Head of caudate nucleus (tissue), 42 donors: ENCODE results near the gene SRGAP1.
A peak's percentile ranks its signal among the peaks of the same experiment; 100 is the strongest.
"Not testable (repeated sequence)": the region's sequence is repeated elsewhere in the genome, so short reads cannot be mapped to it uniquely, and the experiment has no call there.

Source experiments
- DNase-seq, 42 donors: peaks; one replicate each; pipeline versions ENCODE4 v3.0.0 to v3.0.0-alpha.2; 2020 to 2021; ENCODE audit warnings: mixed read lengths in 7 of 42
- intact Hi-C: fragments of 100-400 bp; cut with DNase I; formaldehyde crosslinking; loops from one replicate; pipeline ENCODE4 v1.15.0; 2022

SRGAP1 gene

GRCh38 chr12:64181430-64182291 lies 337.2 kb downstream of the SRGAP1 start:
- intact Hi-C loops: loop anchor here (5.0 to 10.0 kb wide), 2 partner anchors 73 to 339 kb away; partner anchors contain the start of gene SRGAP1
- DNase-seq: peak in 40 of 42 donors; percentile 34 to 84 (median 66)

- DNase-seq: no peak
- intact Hi-C loops: loop anchor here (5.0 to 10.0 kb wide), 2 partner anchors 71 to 342 kb away; partner anchors contain the start of gene SRGAP1
Observed at GRCh38 chr12:64184216-64184615, 339.7 kb downstream of the SRGAP1 start.

- intact Hi-C loops: loop anchor here (10.0 kb wide), 1 partner anchor 68 kb away; no protein-coding TSS in a partner anchor
- DNase-seq: no peak
Observed at GRCh38 chr12:64186789-64187188, 342.3 kb downstream of the SRGAP1 start.

- no peak for DNase-seq
- intact Hi-C loops: loop anchor here (10.0 kb wide), 1 partner anchor 67 kb away; no protein-coding TSS in a partner anchor
Observed at GRCh38 chr12:64187370-64187769, 342.9 kb downstream of the SRGAP1 start.

- intact Hi-C loops: loop anchor here (10.0 kb wide), 1 partner anchor 67 kb away; no protein-coding TSS in a partner anchor
Observed at GRCh38 chr12:64187794-64188193, 343.3 kb downstream of the SRGAP1 start.

GRCh38 chr12:64189530-64189929 lies 345.0 kb downstream of the SRGAP1 start:
- no peak for DNase-seq
- intact Hi-C loops: loop anchor here (10.0 kb wide), 1 partner anchor 65 kb away; no protein-coding TSS in a partner anchor

More at GRCh38 chr12:64187794-64188193, 343.3 kb downstream of the SRGAP1 start:
- DNase-seq: no peak

GRCh38 chr12:64190140-64190539 lies 345.6 kb downstream of the SRGAP1 start:
- DNase-seq: no peak
- intact Hi-C loops: no loop called here

- DNase-seq: no peak
- intact Hi-C loops: no loop called here
Observed at GRCh38 chr12:64192644-64193444, 348.3 kb downstream of the SRGAP1 start.

- DNase-seq: no peak
Observed at GRCh38 chr12:64193931-64194330, 349.4 kb downstream of the SRGAP1 start.

GRCh38 chr12:64194333-64195149 lies 350.0 kb downstream of the SRGAP1 start:
- DNase-seq: no peak
- intact Hi-C loops: no loop called here

More at GRCh38 chr12:64193931-64194330, 349.4 kb downstream of the SRGAP1 start:
- intact Hi-C loops: no loop called here

GRCh38 chr12:64195841-64196240 lies 351.3 kb downstream of the SRGAP1 start:
- DNase-seq, intact Hi-C loops: not testable (repeated sequence)

GRCh38 chr12:64203036-64203435 lies 358.5 kb downstream of the SRGAP1 start:
- DNase-seq: no peak
- intact Hi-C loops: no loop called here

GRCh38 chr12:64203775-64204174 lies 359.3 kb downstream of the SRGAP1 start:
- DNase-seq: no peak
- intact Hi-C loops: no loop called here

- intact Hi-C loops: no loop called here
- DNase-seq: no peak
Observed at GRCh38 chr12:64205542-64205941, 361.0 kb downstream of the SRGAP1 start.

GRCh38 chr12:64207453-64207852 lies 363.0 kb downstream of the SRGAP1 start:
- intact Hi-C loops: no loop called here

More at GRCh38 chr12:64207453-64207852, 363.0 kb downstream of the SRGAP1 start:
- DNase-seq: no peak
